HepG2 (cell line): ENCODE results near the gene AMER3. TPM values are rescaled to one million over a fixed set of nuclear protein-coding genes. Genes with fewer than 3 reads are reported as not detected.

Experiments used
- ADNP ChIP-seq: sonication (generic); formaldehyde crosslinking; IDR thresholded peaks from 2 replicates; pipeline ENCODE4 v1.4.0; 2020; ENCODE audit warnings: missing genetic modification reagents
- AHR ChIP-seq: IDR thresholded peaks from 2 replicates; pipeline ENCODE4 v1.6.1; 2018; ENCODE audit warnings: missing genetic modification reagents, missing compliant biosample characterization
- GLI4 ChIP-seq: sonication (generic); formaldehyde crosslinking; IDR thresholded peaks from 2 replicates; pipeline ENCODE4 v1.5.1; 2020; ENCODE audit warnings: missing genetic modification reagents, mild to moderate bottlenecking, moderate library complexity, borderline replicate concordance
- GMEB2 ChIP-seq: IDR thresholded peaks from 2 replicates; pipeline ENCODE4 v1.6.1; 2016; ENCODE audit warnings: missing biosample characterization, missing genetic modification reagents, low read depth
- PHF20 ChIP-seq: sonication (generic); formaldehyde crosslinking; IDR thresholded peaks from 2 replicates; pipeline ENCODE4 v1.5.0; 2020; ENCODE audit warnings: mild to moderate bottlenecking, missing genetic modification reagents
- RERE ChIP-seq: IDR thresholded peaks from 2 replicates; pipeline ENCODE4 v1.6.1; 2016; ENCODE audit warnings: low read depth, missing genetic modification reagents, missing compliant biosample characterization
- SMAD9 ChIP-seq: sonication (generic); formaldehyde crosslinking; IDR thresholded peaks from 2 replicates; pipeline ENCODE4 v1.5.1; 2020; ENCODE audit warnings: mild to moderate bottlenecking, missing genetic modification reagents
- STAT5B ChIP-seq: sonication (generic); formaldehyde crosslinking; IDR thresholded peaks from 2 replicates; pipeline ENCODE4 v1.4.0; 2020; ENCODE audit warnings: missing genetic modification reagents
- TBX2 ChIP-seq: sonication (generic); formaldehyde crosslinking; IDR thresholded peaks from 2 replicates; pipeline ENCODE4 v1.5.0; 2020; ENCODE audit warnings: missing genetic modification reagents, mild to moderate bottlenecking, borderline replicate concordance
- THAP11 ChIP-seq: IDR thresholded peaks from 2 replicates; pipeline ENCODE4 v1.6.1; 2016; ENCODE audit warnings: missing biosample characterization, missing genetic modification reagents
- ZBTB21 ChIP-seq: sonication (generic); formaldehyde crosslinking; IDR thresholded peaks from 2 replicates; pipeline ENCODE4 v1.4.0; 2020; ENCODE audit warnings: missing genetic modification reagents
- ZBTB34 ChIP-seq: sonication (generic); formaldehyde crosslinking; IDR thresholded peaks from 2 replicates; pipeline ENCODE4 v1.8.0; 2022; ENCODE audit warnings: mild to moderate bottlenecking, missing genetic modification reagents
- ZKSCAN5 ChIP-seq: sonication (generic); formaldehyde crosslinking; IDR thresholded peaks from 2 replicates; pipeline ENCODE4 v1.5.1; 2020; ENCODE audit warnings: mild to moderate bottlenecking, missing genetic modification reagents
- ZNF563 ChIP-seq: sonication (generic); formaldehyde crosslinking; IDR thresholded peaks from 2 replicates; pipeline ENCODE4 v1.8.0; 2022; ENCODE audit warnings: mild to moderate bottlenecking, moderate library complexity, missing genetic modification reagents
- ZNF572 ChIP-seq: sonication (generic); formaldehyde crosslinking; IDR thresholded peaks from 2 replicates; pipeline ENCODE4 v1.5.1; 2020; ENCODE audit warnings: mild to moderate bottlenecking, missing genetic modification reagents
- ZNF678 ChIP-seq: sonication (generic); formaldehyde crosslinking; IDR thresholded peaks from 2 replicates; pipeline ENCODE4 v1.4.0; 2020; ENCODE audit warnings: mild to moderate bottlenecking, missing genetic modification reagents
- ZSCAN5A ChIP-seq: sonication (generic); formaldehyde crosslinking; IDR thresholded peaks from 2 replicates; pipeline ENCODE4 v1.8.0; 2022; ENCODE audit warnings: mild to moderate bottlenecking, missing genetic modification reagents, borderline replicate concordance
- polyA plus RNA-seq, 8 experiments: library from polyadenylated mRNA; depleted of rRNA in 3 of 8; stranded (reverse) in 7 of 8; unstranded in 1 of 8; fragments of >200 nt; fragmentation: Illumina TruSeq in 4 of 8; extraction: Trizol in 4 of 8; gene quantifications; 2 replicates each; pipeline versions ENCODE4 v1.2.1 to v1.2.3, GENCODE V29; 2011 to 2016; ENCODE audit warnings: low read depth in 4 of 8, missing spikeins in 1 of 8, mixed read lengths in 1 of 8; ENCODE audit not compliant: insufficient read depth in 1 of 8
- total RNA-seq, 5 experiments: library from RNA; depleted of rRNA; stranded (reverse); fragments of >200 nt; fragmentation: Illumina TruSeq; extraction: Trizol; gene quantifications; 2 replicates each; pipeline ENCODE4 v1.2.3, GENCODE V29; 2016; ENCODE audit warnings: low read depth in 1 of 5

AMER3 gene
- total and polyA plus RNA-seq, 2 of the 13 experiments (the other 11 are each of a cell fraction or from before 2014, with no cell fraction given): not detected

GRCh38 chr2:130797493-130798435 lies 42.4 kb downstream of the AMER3 start (continued):
- TF ChIP-seq ZSCAN5A (CRISPR knock-in tag): peak; percentile 57; the same call in 1 of the 2 replicates
- TF ChIP-seq ZNF563 (CRISPR knock-in tag): peak; percentile 80; the same call in 1 of the 2 replicates
- peak; percentile 94 for TF ChIP-seq ZNF572
- peak; percentile 23; the same call in 1 of the 2 replicates for TF ChIP-seq SMAD9 (CRISPR knock-in tag)
- TF ChIP-seq AHR: no peak
- no peak for TF ChIP-seq ADNP
- peak; percentile 82; the same call in 1 of the 2 replicates for TF ChIP-seq GLI4 (CRISPR knock-in tag)
- peak; percentile 52; the same call in 1 of the 2 replicates for TF ChIP-seq THAP11 (CRISPR knock-in tag)
- peak; percentile 82 for TF ChIP-seq TBX2 (CRISPR knock-in tag)
- 0 out of 2 replicates have a peak, but pooled peaks have one; percentile 3 for TF ChIP-seq RERE (CRISPR knock-in tag)
- no peak for TF ChIP-seq ZKSCAN5 (CRISPR knock-in tag)
- TF ChIP-seq STAT5B (CRISPR knock-in tag): no peak
- no peak; the same call in 1 of the 2 replicates for TF ChIP-seq ZNF678
- no peak for TF ChIP-seq ZBTB21 (CRISPR knock-in tag)
- TF ChIP-seq ZBTB34 (CRISPR knock-in tag): peak; percentile 49
- no peak for TF ChIP-seq GMEB2 (CRISPR knock-in tag)
- peak; percentile 64; the same call in 1 of the 2 replicates for TF ChIP-seq PHF20 (CRISPR knock-in tag)
